ENCODE results near the gene CHI3L2. TPM values are rescaled to one million over a fixed set of nuclear protein-coding genes. Genes with fewer than 3 reads are reported as not detected.

CHI3L2 gene
- total RNA-seq, 1 donor from 2014 or later = not detected

GRCh38 chr1:111236379-111236778 is 8.9 kb downstream of the CHI3L2 start:
- Mint-ChIP-seq H3K36me3 (ENCODE audit: insufficient read depth) (no peaks in the 10 kb centered on the region), H3K9me3 (ENCODE audit: low read depth) (peaks cover 3% of the 10 kb centered on the region), H3K4me1 (ENCODE audit: low read depth) (peaks cover 14% of the 10 kb centered on the region), H3K4me3 (ENCODE audit: low read depth) (no peak overlapping the region), H3K27me3 (no peaks in the 10 kb centered on the region), H3K27ac (no peak overlapping the region)
- no peak for DNase-seq (ENCODE audit: low spot score, unreplicated experiment)
- TF ChIP-seq CTCF (IDR thresholded peaks at IDR 0.05; ENCODE audit: unreplicated experiment) = no peak

GRCh38 chr1:111236806-111237205 is 9.3 kb downstream of the CHI3L2 start:
- Mint-ChIP-seq H3K9me3 (ENCODE audit: low read depth) (peaks cover 3% of the 10 kb centered on the region), H3K27ac (no peak overlapping the region), H3K4me3 (ENCODE audit: low read depth) (no peak overlapping the region), H3K36me3 (ENCODE audit: insufficient read depth) (no peaks in the 10 kb centered on the region), H3K4me1 (ENCODE audit: low read depth) (peaks cover 14% of the 10 kb centered on the region), H3K27me3 (no peaks in the 10 kb centered on the region)
- TF ChIP-seq CTCF (IDR thresholded peaks at IDR 0.05; ENCODE audit: unreplicated experiment) = no peak
- no peak for DNase-seq (ENCODE audit: low spot score, unreplicated experiment)

GRCh38 chr1:111238056-111238795 is 10.7 kb downstream of the CHI3L2 start:
- Mint-ChIP-seq H3K4me1 (ENCODE audit: low read depth) (peaks cover 14% of the 10 kb centered on the region), H3K4me3 (ENCODE audit: low read depth) (no peak overlapping the region), H3K9me3 (ENCODE audit: low read depth) (peaks cover 3% of the 10 kb centered on the region), H3K27me3 (no peaks in the 10 kb centered on the region), H3K27ac (no peak overlapping the region), H3K36me3 (ENCODE audit: insufficient read depth) (no peaks in the 10 kb centered on the region)
- TF ChIP-seq CTCF (IDR thresholded peaks at IDR 0.05; ENCODE audit: unreplicated experiment) = no peak
- no peak for DNase-seq (ENCODE audit: low spot score, unreplicated experiment)

GRCh38 chr1:111241797-111242196 is 14.3 kb downstream of the CHI3L2 start:
- no peaks in the 10 kb centered on the region for H3K36me3 Mint-ChIP-seq (ENCODE audit: insufficient read depth)
- no peaks in the 10 kb centered on the region for H3K27me3 Mint-ChIP-seq
- DNase-seq (ENCODE audit: low spot score, unreplicated experiment) = no peak
- no peak overlapping the region for H3K27ac Mint-ChIP-seq
- peaks cover 6% of the 10 kb centered on the region for H3K4me1 Mint-ChIP-seq (ENCODE audit: low read depth)
- H3K9me3 Mint-ChIP-seq (ENCODE audit: low read depth) = peaks cover 3% of the 10 kb centered on the region
- no peak overlapping the region for H3K4me3 Mint-ChIP-seq (ENCODE audit: low read depth)
- TF ChIP-seq CTCF (IDR thresholded peaks at IDR 0.05; ENCODE audit: unreplicated experiment) = no peak

GRCh38 chr1:111242805-111243523 is 15.5 kb downstream of the CHI3L2 start:
- DNase-seq (ENCODE audit: low spot score, unreplicated experiment) = no peak
- Mint-ChIP-seq H3K9me3 (ENCODE audit: low read depth) (peaks cover 3% of the 10 kb centered on the region), H3K27me3 (no peaks in the 10 kb centered on the region), H3K4me1 (ENCODE audit: low read depth) (peaks cover 1% of the 10 kb centered on the region), H3K4me3 (ENCODE audit: low read depth) (no peak overlapping the region), H3K36me3 (ENCODE audit: insufficient read depth) (no peaks in the 10 kb centered on the region), H3K27ac (no peak overlapping the region)
- no peak for TF ChIP-seq CTCF (IDR thresholded peaks at IDR 0.05; ENCODE audit: unreplicated experiment)
